ENCODE data around the gene RTN4RL1. TPM values are rescaled to one million over a fixed set of nuclear protein-coding genes. Genes with fewer than 3 reads are reported as not detected.

Gene RTN4RL1
- polyA plus RNA-seq, 1 donor (not counting 4 experiments of a cell fraction or from before 2014, with no cell fraction given): 2.3 TPM

DNA sequence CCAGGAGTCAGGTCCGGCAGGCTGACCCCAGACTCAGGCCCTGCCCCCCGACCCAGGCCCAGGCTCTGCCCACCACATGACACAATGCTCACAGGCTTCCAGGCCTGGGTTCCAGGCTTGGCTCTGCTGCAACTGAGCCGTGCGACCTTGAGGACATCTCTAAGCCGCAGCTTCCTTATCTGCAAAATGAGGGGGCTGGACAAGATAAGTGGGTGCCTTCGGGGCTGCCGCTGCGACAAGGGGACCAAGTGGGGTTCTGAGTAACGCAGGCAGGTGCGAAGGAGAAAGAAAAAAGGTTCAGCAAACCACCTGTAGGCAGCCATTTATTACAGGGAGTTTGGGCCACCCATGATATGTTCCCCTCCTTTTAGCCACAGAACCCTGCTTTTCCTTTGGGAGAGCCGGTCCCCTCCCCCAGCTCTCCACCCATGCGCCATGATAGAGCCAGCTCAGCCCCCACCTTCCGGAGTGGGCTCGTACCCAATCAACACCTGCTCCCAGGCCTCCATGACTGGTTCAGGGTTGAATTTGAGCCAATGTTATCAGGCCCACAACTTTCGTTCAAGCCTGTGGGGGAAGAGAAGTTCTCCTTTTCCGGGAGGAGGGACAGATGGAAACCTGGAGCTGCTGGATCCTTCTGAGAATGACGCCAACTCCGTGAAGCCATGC, 38.2 kb downstream of the RTN4RL1 start:
- DNase-seq (ENCODE audit: low read depth, low spot score) (no peak), FAIRE-seq (no peak)
- Histone ChIP-seq H3K27ac (ENCODE audit: control insufficient read depth, insufficient read depth, low read length) (no peak overlapping the region), H3K36me3 (ENCODE audit: control insufficient read depth in 2 of 2, extremely low read depth in 1 of 2, insufficient read depth in 2 of 2, low read length in 2 of 2) (no peaks in the 10 kb centered on the region), H3K9me3 (ENCODE audit: control insufficient read depth, low read depth, low read length) (no peaks in the 10 kb centered on the region), H2AFZ (ENCODE audit: control insufficient read depth, low read length) (peak overlapping the region; percentile 0), H3K4me2 (ENCODE audit: control insufficient read depth, extremely low read depth, insufficient read depth, low read depth, low read length) (peak overlapping the region; percentile 15), H3K4me1 (ENCODE audit: control insufficient read depth, extremely low read depth, insufficient read depth, low read length) (peaks cover 24% of the 10 kb centered on the region), H3K79me2 (ENCODE audit: control insufficient read depth, insufficient read depth, low read length) (no peaks in the 10 kb centered on the region), H3K4me3 (ENCODE audit: control insufficient read depth in 2 of 3, extremely low read depth in 1 of 3, insufficient read depth in 2 of 3, low read depth in 1 of 3, low read length in 3 of 3) (no peak overlapping the region), H3K9me1 (ENCODE audit: control insufficient read depth, extremely low read depth, insufficient read depth, low read length) (no peaks in the 10 kb centered on the region), H3K27me3 (ENCODE audit: control insufficient read depth, extremely low read depth, insufficient read depth, low read length) (no peaks in the 10 kb centered on the region), H4K20me1 (ENCODE audit: control insufficient read depth, extremely low read depth, insufficient read depth, low read length) (no peaks in the 10 kb centered on the region), H3K9ac (ENCODE audit: control insufficient read depth, extremely low read depth, insufficient read depth, low read length) (no peak overlapping the region)
- TF ChIP-seq EZH2 (IDR thresholded peaks at IDR 0.05; ENCODE audit: low read length): no peak
- dilution Hi-C loops (cut with MboI; ENCODE audit: extremely low pct_ligation_motif_present, low sequenced_read_pairs): no loop called here

DNA sequence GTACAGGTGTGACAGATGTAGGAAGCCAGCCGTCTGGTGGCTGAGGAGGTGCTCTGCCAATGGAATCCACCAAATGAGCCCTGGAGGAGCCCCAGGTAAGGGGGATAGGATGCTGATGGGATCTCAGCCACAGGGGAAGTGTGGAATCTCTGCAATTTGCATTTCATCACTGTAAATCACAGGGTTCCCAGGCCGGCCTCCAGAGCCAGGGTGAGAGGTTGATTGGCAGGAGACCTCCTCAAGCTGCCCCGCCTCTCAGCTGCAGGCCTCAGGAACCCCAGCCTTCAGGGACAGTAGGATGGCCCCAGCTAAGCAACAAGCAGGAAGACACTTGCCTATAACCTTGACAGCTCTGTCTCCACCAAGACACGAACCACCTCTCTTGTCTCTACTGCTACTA, 39.4 kb downstream of the RTN4RL1 start:
- H3K27ac ChIP-seq (ENCODE audit: control insufficient read depth, insufficient read depth, low read length): no peak overlapping the region
- no peak overlapping the region for H3K4me3 ChIP-seq (ENCODE audit: control insufficient read depth in 2 of 3, extremely low read depth in 1 of 3, insufficient read depth in 2 of 3, low read depth in 1 of 3, low read length in 3 of 3)
- H2AFZ ChIP-seq (ENCODE audit: control insufficient read depth, low read length): no peak overlapping the region
- no peaks in the 10 kb centered on the region for H3K79me2 ChIP-seq (ENCODE audit: control insufficient read depth, insufficient read depth, low read length)
- FAIRE-seq (no peak), DNase-seq (ENCODE audit: low read depth, low spot score) (no peak)
- no peak overlapping the region for H3K4me2 ChIP-seq (ENCODE audit: control insufficient read depth, extremely low read depth, insufficient read depth, low read depth, low read length)
- H3K9me1 ChIP-seq (ENCODE audit: control insufficient read depth, extremely low read depth, insufficient read depth, low read length): no peaks in the 10 kb centered on the region
- no peaks in the 10 kb centered on the region for H3K36me3 ChIP-seq (ENCODE audit: control insufficient read depth in 2 of 2, extremely low read depth in 1 of 2, insufficient read depth in 2 of 2, low read length in 2 of 2)
- H4K20me1 ChIP-seq (ENCODE audit: control insufficient read depth, extremely low read depth, insufficient read depth, low read length): no peaks in the 10 kb centered on the region
- H3K27me3 ChIP-seq (ENCODE audit: control insufficient read depth, extremely low read depth, insufficient read depth, low read length): no peaks in the 10 kb centered on the region
- H3K9me3 ChIP-seq (ENCODE audit: control insufficient read depth, low read depth, low read length): no peaks in the 10 kb centered on the region
- dilution Hi-C loops (cut with MboI; ENCODE audit: extremely low pct_ligation_motif_present, low sequenced_read_pairs): no loop called here
- no peak overlapping the region for H3K9ac ChIP-seq (ENCODE audit: control insufficient read depth, extremely low read depth, insufficient read depth, low read length)
- no peak for TF ChIP-seq EZH2 (IDR thresholded peaks at IDR 0.05; ENCODE audit: low read length)
- TF ChIP-seq, protein P1, sequence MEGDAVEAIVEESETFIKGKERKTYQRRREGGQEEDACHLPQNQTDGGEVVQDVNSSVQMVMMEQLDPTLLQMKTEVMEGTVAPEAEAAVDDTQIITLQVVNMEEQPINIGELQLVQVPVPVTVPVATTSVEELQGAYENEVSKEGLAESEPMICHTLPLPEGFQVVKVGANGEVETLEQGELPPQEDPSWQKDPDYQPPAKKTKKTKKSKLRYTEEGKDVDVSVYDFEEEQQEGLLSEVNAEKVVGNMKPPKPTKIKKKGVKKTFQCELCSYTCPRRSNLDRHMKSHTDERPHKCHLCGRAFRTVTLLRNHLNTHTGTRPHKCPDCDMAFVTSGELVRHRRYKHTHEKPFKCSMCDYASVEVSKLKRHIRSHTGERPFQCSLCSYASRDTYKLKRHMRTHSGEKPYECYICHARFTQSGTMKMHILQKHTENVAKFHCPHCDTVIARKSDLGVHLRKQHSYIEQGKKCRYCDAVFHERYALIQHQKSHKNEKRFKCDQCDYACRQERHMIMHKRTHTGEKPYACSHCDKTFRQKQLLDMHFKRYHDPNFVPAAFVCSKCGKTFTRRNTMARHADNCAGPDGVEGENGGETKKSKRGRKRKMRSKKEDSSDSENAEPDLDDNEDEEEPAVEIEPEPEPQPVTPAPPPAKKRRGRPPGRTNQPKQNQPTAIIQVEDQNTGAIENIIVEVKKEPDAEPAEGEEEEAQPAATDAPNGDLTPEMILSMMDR (optimal IDR thresholded peaks at IDR 0.05 in 1 of 3, IDR thresholded peaks at IDR 0.05 in 1 of 3, conservative IDR thresholded peaks at IDR 0.05 in 1 of 3; ENCODE audit: extremely low read depth in 1 of 3, insufficient read depth in 2 of 3, low read length in 3 of 3): no peak
- H3K4me1 ChIP-seq (ENCODE audit: control insufficient read depth, extremely low read depth, insufficient read depth, low read length): peaks cover 36% of the 10 kb centered on the region

DNA sequence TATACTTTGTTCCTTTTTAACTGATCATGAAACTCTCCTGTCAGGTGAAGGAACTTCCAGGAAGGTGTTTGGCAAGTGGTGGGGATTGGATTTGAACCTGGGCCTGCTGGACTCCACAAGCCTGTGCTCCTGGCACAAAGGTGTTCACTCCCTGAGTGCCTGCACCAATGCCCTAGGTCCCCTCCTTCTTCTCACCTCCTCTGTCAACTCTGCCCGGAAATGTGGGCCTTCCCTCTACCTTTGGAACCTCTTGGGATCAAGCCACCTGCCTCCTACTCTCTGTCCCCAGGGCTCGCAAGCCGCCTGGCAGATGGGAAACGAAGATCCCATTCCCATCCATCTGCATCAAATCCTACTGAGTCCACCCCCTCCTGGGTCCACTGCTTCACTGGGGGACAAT, 40.0 kb downstream of the RTN4RL1 start:
- H3K4me1 ChIP-seq (ENCODE audit: control insufficient read depth, extremely low read depth, insufficient read depth, low read length): peaks cover 36% of the 10 kb centered on the region
- H3K36me3 ChIP-seq (ENCODE audit: control insufficient read depth in 2 of 2, extremely low read depth in 1 of 2, insufficient read depth in 2 of 2, low read length in 2 of 2): no peaks in the 10 kb centered on the region
- FAIRE-seq (no peak), DNase-seq (ENCODE audit: low read depth, low spot score) (no peak)
- H3K27ac ChIP-seq (ENCODE audit: control insufficient read depth, insufficient read depth, low read length): no peak overlapping the region
- H2AFZ ChIP-seq (ENCODE audit: control insufficient read depth, low read length): no peak overlapping the region
- no peak overlapping the region for H3K4me2 ChIP-seq (ENCODE audit: control insufficient read depth, extremely low read depth, insufficient read depth, low read depth, low read length)
- H3K9ac ChIP-seq (ENCODE audit: control insufficient read depth, extremely low read depth, insufficient read depth, low read length): no peak overlapping the region
- no peaks in the 10 kb centered on the region for H3K9me3 ChIP-seq (ENCODE audit: control insufficient read depth, low read depth, low read length)
- no peaks in the 10 kb centered on the region for H3K79me2 ChIP-seq (ENCODE audit: control insufficient read depth, insufficient read depth, low read length)
- TF ChIP-seq, protein P1 (optimal IDR thresholded peaks at IDR 0.05 in 1 of 3, IDR thresholded peaks at IDR 0.05 in 1 of 3, conservative IDR thresholded peaks at IDR 0.05 in 1 of 3; ENCODE audit: extremely low read depth in 1 of 3, insufficient read depth in 2 of 3, low read length in 3 of 3): no peak
- no peak for TF ChIP-seq EZH2 (IDR thresholded peaks at IDR 0.05; ENCODE audit: low read length)
- no peaks in the 10 kb centered on the region for H3K27me3 ChIP-seq (ENCODE audit: control insufficient read depth, extremely low read depth, insufficient read depth, low read length)
- H3K9me1 ChIP-seq (ENCODE audit: control insufficient read depth, extremely low read depth, insufficient read depth, low read length): no peaks in the 10 kb centered on the region
- no peaks in the 10 kb centered on the region for H4K20me1 ChIP-seq (ENCODE audit: control insufficient read depth, extremely low read depth, insufficient read depth, low read length)
- dilution Hi-C loops (cut with MboI; ENCODE audit: extremely low pct_ligation_motif_present, low sequenced_read_pairs): no loop called here
- no peak overlapping the region for H3K4me3 ChIP-seq (ENCODE audit: control insufficient read depth in 2 of 3, extremely low read depth in 1 of 3, insufficient read depth in 2 of 3, low read depth in 1 of 3, low read length in 3 of 3)

All from keratinocyte (primary cell).